HEK293T (cell line): ENCODE data around the gene APP.

Experiments
- CTCF ChIA-PET: fragments of 350-600 bp; formaldehyde crosslinking; extraction: SDS; loops from one replicate; lab custom pipeline; 2021; ENCODE audit warnings: antibody characterized with exemption, inconsistent platforms; lab: Yijun Ruan, JAX
- POLR2A ChIA-PET: fragments of 350-600 bp; formaldehyde crosslinking; extraction: SDS; loops from one replicate; lab custom pipeline; 2020; ENCODE audit warnings: antibody characterized with exemption, inconsistent platforms; lab: Yijun Ruan, JAX
- DNase-seq: peaks from one replicate; pipeline ENCODE4 v3.0.0; 2012; ENCODE audit warnings: mixed read lengths; ENCODE audit errors: extremely low spot score
- ARNT ChIP-seq: fragments of 450-650 bp; IDR thresholded peaks from 2 replicates; pipeline ENCODE4 v1.6.1; 2017; ENCODE audit warnings: mild to moderate bottlenecking
- BHLHE40 ChIP-seq: fragments of 450-650 bp; IDR thresholded peaks from 2 replicates; pipeline ENCODE4 v1.6.1; 2016; ENCODE audit warnings: mild to moderate bottlenecking, moderate library complexity, borderline replicate concordance
- CTBP1 ChIP-seq: fragments of 450-650 bp; IDR thresholded peaks from 2 replicates; pipeline ENCODE4 v1.6.1; 2016; ENCODE audit warnings: borderline replicate concordance
- ELF4 ChIP-seq: fragments of 450-650 bp; IDR thresholded peaks from 2 replicates; pipeline ENCODE4 v1.6.1; 2017; ENCODE audit warnings: antibody characterized with exemption
- FOXA1 ChIP-seq: fragments of 450-650 bp; IDR thresholded peaks from 2 replicates; pipeline ENCODE4 v1.6.1; 2016; ENCODE audit warnings: mild to moderate bottlenecking
- FOXK2 ChIP-seq: fragments of 450-650 bp; IDR thresholded peaks from 2 replicates; pipeline ENCODE4 v1.6.1; 2016; ENCODE audit warnings: mild to moderate bottlenecking
- FOXM1 ChIP-seq: fragments of 450-650 bp; IDR thresholded peaks from 2 replicates; pipeline ENCODE4 v1.6.1; 2017; ENCODE audit warnings: mild to moderate bottlenecking, borderline replicate concordance
- HDGF ChIP-seq: fragments of 450-650 bp; IDR thresholded peaks from 2 replicates; pipeline ENCODE4 v1.6.1; 2017; ENCODE audit warnings: antibody characterized with exemption, borderline replicate concordance
- L3MBTL2 ChIP-seq: fragments of 450-650 bp; conservative IDR thresholded peaks from 2 replicates; pipeline ENCODE4 v1.6.1; 2016; ENCODE audit warnings: mild to moderate bottlenecking
- LEF1 ChIP-seq: fragments of 450-650 bp; IDR thresholded peaks from 2 replicates; pipeline ENCODE4 v1.6.1; 2017; ENCODE audit warnings: mild to moderate bottlenecking, borderline replicate concordance
- NFRKB ChIP-seq: fragments of 450-650 bp; IDR thresholded peaks from 2 replicates; pipeline ENCODE4 v1.6.1; 2016; ENCODE audit warnings: mild to moderate bottlenecking, moderate library complexity
- SP1 ChIP-seq: fragments of 450-650 bp; IDR thresholded peaks from 2 replicates; pipeline ENCODE4 v1.6.1; 2017
- SUZ12 ChIP-seq: fragments of 450-650 bp; IDR thresholded peaks from 2 replicates; pipeline ENCODE4 v1.6.1; 2016; ENCODE audit warnings: mild to moderate bottlenecking
- TARDBP ChIP-seq: fragments of 450-650 bp; IDR thresholded peaks from 2 replicates; pipeline ENCODE4 v1.6.1; 2016
- ZNF384 ChIP-seq: fragments of 450-650 bp; IDR thresholded peaks from 2 replicates; pipeline ENCODE4 v1.6.1; 2016
- TF ChIP-seq, protein P1 (sequence below): fragments of 450-650 bp; IDR thresholded peaks from 2 replicates; pipeline ENCODE4 v1.6.1; 2016

APP gene

GRCh38 chr21:26157801-26158200 lies 12.8 kb downstream of the APP start:
- CTCF ChIA-PET = interaction anchor here (1.2 kb wide), 2 partner anchors 11 to 13 kb away, joined by 4 to 5 read pairs; partner anchors contain the start of gene APP
- no peak for DNase-seq
- POLR2A ChIA-PET = no interaction called here
- TF ChIP-seq HDGF = no peak

DNA sequence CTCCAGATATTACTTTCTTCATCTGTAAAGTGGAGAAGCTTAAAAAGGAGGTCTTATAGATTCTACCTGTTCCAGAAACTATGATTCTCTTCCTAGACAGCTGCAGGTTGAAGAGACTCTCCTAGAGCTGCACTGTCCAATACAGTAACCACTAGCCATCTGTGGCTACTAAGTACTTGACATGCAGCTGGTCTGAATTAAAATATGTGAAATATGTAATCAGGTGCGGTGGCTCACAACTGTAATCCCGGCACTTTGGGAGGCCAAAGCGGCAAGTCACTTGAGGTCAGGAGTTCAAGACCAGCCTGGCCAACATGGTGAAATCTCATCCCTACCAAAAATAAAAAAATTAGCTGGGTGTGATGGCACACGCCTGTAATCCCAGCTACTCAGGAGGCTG lies 15.8 kb downstream of the APP start:
- no peak for DNase-seq
- POLR2A ChIA-PET = no interaction called here
- CTCF ChIA-PET = no interaction called here
- TF ChIP-seq L3MBTL2 (no peak), FOXM1 (no peak), ZNF384 (no peak), ARNT (no peak), SUZ12 (no peak), NFRKB (no peak), FOXA1 (no peak), FOXK2 (no peak), ELF4 (no peak), SP1 (no peak), TARDBP (no peak), CTBP1 (no peak), LEF1 (no peak), BHLHE40 (no peak)
- TF ChIP-seq, protein P1, sequence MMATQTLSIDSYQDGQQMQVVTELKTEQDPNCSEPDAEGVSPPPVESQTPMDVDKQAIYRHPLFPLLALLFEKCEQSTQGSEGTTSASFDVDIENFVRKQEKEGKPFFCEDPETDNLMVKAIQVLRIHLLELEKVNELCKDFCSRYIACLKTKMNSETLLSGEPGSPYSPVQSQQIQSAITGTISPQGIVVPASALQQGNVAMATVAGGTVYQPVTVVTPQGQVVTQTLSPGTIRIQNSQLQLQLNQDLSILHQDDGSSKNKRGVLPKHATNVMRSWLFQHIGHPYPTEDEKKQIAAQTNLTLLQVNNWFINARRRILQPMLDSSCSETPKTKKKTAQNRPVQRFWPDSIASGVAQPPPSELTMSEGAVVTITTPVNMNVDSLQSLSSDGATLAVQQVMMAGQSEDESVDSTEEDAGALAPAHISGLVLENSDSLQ = no peak

DNA sequence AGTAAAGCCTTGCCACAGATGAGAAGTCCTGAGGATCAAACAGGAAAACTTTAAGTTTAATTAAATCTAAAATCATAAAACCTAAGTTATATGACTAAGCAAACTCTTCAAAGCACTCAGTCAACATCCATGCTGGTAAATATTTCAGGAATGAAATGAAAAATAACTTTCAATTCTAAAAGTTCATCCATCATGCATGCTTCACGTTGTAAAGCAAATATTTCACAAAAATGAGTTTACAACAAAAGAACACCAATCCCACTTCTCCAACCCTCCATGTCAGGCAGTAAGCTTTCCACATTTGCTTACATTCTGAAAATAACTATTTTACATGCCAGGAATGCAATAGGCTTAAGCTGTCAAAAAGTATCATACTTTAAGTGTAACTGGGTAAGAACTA lies 16.8 kb downstream of the APP start:
- TF ChIP-seq HDGF (no peak), FOXA1 (no peak), ELF4 (no peak), LEF1 (no peak), TARDBP (no peak), ARNT (no peak), FOXK2 (no peak), FOXM1 (no peak), SUZ12 (no peak), SP1 (no peak), ZNF384 (no peak), L3MBTL2 (no peak), NFRKB (no peak), CTBP1 (no peak), BHLHE40 (no peak)
- TF ChIP-seq, protein P1 = no peak
- no peak for DNase-seq
- CTCF ChIA-PET = no interaction called here
- POLR2A ChIA-PET = no interaction called here

- POLR2A ChIA-PET = no interaction called here
- no peak for TF ChIP-seq ZNF384
- TF ChIP-seq FOXK2 = no peak
- TF ChIP-seq TARDBP = no peak
- TF ChIP-seq, protein P1 = no peak
- no peak for TF ChIP-seq ARNT
- TF ChIP-seq NFRKB = no peak
- no peak for TF ChIP-seq BHLHE40
- no peak for TF ChIP-seq LEF1
- TF ChIP-seq ELF4 = no peak
- no peak for TF ChIP-seq FOXA1
- TF ChIP-seq FOXM1 = no peak
- no peak for TF ChIP-seq HDGF
- no peak for TF ChIP-seq L3MBTL2
- no peak for TF ChIP-seq SUZ12
- TF ChIP-seq SP1 = no peak
- no peak for DNase-seq
- CTCF ChIA-PET = no interaction called here
Observed at GRCh38 chr21:26148840-26149354, 21.7 kb downstream of the APP start.

DNA sequence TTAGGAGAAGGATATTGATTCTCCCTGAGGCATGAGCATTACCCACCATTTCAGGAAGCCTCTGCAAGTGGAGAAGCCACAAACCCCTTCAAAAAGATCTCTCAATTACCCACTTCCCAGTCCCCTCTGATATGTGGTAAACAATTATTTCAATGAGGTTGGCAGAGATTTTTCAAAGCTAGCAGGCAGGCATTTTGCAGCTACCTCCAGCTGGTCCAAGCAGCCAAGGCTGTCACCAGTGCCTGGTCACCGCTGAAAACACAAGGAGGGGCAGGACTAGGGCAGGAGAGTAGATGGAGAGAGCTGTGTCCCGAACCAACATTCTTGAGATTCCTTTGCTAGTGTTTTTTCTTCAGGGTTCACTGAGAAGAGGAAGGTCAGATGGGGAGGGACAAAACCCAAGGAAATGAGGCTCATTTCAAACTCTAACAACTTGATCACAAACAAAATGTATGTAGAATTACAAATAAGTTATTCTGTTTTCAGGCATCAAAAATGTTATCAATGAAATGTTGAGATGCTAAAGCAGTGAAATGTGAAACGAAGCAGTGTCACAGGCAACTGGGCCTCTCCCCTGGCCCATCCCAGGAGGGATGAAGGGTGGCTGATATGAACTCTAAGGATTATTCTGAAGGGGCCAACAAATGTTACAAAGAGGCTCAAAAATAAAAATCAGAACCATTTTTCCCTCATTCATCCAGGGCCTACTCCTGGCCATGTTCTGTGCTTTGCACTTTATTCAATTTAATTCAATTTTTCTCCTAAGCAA lies 22.3 kb downstream of the APP start:
- ChIA-PET POLR2A (no interaction called here), CTCF (no interaction called here)
- no peak for DNase-seq
- TF ChIP-seq, protein P1 = no peak
- TF ChIP-seq BHLHE40 (no peak), ELF4 (no peak), SUZ12 (no peak), NFRKB (no peak), ZNF384 (no peak), CTBP1 (no peak), FOXM1 (no peak), HDGF (no peak), LEF1 (no peak), FOXA1 (no peak), TARDBP (no peak), SP1 (no peak), L3MBTL2 (no peak), ARNT (no peak), FOXK2 (no peak)
